ENCODE results near the gene DAGLA.

DAGLA gene

DNA sequence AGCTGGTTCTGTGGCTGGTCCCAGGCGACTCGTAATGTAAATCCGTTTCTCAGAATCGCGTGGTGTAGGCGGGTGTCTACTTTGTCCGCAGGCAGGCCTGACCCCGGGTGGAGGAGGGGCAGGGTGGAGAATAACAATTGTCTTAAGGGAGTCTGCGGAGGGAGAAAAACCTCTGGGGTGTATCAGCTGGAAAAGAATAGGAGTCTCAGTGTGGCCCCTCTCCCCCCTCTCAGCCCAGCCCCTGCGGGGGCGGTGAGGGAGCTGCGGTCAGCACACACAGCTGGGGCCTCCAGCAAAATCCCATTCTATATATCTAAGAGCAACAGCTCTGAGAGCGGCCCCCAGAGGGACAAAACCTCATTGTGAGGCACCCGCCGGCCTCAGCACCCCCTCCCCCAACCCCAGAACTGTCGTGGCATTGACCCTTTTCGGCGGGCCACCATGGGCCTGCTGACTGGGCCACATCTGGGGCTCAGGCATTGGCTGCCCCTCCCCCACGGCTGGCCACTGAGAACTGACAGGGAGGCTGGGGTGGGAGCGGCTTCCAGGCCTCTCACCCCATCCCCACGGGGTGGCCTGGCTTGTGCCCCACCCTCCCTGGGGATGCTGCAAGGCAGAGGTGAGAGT is 69.5 kb downstream of the DAGLA start:
- no peak for FAIRE-seq

DNA sequence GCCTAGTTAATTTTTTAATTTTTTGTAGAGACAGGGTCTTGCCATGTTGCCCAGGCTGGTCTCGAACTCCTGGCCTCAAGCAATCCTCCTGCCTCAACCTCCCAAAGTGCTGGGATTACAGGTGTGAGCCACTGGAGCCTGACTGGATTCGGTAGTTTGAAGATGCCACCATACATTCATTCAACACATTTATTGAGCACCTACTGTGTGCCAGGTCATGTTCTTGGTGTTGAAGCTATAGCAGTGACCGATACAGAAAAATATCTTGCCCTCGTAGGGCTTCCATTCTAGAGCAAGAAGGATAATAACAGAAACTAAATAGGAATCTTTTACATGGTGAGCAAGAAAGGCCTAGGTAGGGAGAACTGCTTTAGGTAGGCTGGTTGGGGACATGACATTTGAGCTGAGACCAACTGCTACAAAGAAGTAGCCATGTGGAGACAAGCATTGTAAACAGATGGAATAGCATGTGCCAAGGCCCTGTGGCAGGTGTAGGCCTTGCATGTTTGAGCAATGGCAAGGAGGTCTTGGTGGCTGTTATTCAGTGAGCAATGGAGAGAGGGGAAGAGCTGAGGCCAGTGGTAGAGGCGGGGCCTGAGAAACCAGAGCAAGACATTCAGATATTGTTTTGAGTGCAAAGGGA is 70.6 kb downstream of the DAGLA start:
- no peak for FAIRE-seq

DNA sequence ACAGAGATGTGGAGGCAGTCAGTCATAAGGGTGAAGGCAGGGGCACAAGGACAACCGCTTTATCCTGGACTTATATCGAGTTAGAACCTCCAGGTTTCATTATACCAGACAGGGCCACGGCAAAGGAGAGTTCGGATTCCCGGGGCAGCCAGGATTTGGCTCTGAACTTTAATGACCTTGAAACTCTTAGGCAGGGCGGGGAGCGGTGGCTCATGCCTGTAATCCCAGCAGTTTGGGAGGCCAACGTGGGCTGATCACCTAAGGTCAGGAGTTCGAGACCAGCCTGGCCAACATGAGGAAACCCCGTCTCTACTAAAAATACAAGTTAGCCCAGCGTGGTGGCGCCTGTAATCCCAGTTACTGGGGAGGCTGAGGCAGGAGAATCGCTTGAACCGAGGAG is 71.2 kb downstream of the DAGLA start:
- no peak for FAIRE-seq

DNA sequence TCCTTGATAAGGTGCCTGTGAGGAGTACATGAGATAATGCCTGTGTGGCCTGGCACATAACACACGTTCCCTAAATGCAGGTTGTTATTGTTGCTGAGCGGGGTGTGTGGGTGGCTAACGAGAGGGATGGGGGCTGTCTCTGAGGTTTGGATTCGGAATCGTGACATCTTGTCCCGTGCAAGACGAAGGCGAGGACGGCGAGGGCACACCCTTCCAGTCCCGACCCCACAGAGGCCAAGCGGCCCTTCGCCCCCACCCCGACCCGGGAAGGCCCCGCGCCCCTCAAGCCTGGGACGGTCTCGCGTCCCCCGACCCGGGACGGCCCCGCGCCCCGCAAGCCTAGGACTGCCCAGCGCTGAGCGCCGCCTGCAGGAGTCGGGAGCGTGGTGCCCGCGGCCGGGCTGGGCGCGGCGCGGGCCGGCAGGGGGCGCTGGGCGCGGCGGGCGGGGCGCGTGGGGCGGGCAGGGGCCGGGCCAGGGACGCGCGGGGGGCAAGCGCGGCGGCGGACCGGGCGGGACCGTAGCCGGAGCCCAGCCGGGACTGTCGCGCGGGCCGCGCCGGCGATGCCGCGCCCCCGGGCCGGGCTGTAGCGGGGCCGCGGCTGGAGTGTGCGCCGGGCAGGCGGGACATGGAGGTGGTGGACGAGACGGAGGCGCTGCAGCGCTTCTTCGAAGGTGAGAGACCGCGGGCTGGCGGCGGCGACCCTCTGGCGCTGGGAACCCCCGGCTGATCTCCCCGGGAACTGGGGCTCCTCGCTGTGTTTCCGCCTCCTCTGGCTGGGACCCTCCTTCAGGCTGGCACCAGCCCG is 72.1 kb downstream of the DAGLA start, which contains the start of gene MYRF:
Gene MYRF (plus strand): TSS at position 520 of the 808 bp plus-strand sequence. CDS start 109 bp downstream, at position 629.
- FAIRE-seq, result no peak

- FAIRE-seq, result no peak
Measured at GRCh38 chr11:61752925-61753521, 72.8 kb downstream of the DAGLA start.

- no peak for FAIRE-seq
Measured at GRCh38 chr11:61753672-61754071, 73.5 kb downstream of the DAGLA start.

GRCh38 chr11:61754534-61755482 is 74.6 kb downstream of the DAGLA start:
- no peak for FAIRE-seq

DNA sequence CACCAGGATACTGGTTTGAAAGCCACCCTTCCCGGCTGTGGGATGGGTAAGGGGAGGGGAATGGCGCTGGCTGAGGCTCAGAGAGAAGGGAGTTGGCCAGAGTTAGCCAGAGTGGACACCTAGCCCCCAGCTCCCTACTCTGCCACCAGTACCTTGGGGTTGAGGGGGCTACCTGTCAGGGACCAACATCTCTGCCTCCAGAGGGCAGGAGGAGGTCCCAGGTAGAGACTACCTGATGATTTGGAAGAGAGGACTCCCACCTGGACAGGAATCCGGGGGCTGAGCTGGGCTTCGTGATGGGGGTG is 75.9 kb downstream of the DAGLA start:
- no peak for FAIRE-seq

- no peak for FAIRE-seq
Measured at GRCh38 chr11:61756452-61757212, 76.4 kb downstream of the DAGLA start.

DNA sequence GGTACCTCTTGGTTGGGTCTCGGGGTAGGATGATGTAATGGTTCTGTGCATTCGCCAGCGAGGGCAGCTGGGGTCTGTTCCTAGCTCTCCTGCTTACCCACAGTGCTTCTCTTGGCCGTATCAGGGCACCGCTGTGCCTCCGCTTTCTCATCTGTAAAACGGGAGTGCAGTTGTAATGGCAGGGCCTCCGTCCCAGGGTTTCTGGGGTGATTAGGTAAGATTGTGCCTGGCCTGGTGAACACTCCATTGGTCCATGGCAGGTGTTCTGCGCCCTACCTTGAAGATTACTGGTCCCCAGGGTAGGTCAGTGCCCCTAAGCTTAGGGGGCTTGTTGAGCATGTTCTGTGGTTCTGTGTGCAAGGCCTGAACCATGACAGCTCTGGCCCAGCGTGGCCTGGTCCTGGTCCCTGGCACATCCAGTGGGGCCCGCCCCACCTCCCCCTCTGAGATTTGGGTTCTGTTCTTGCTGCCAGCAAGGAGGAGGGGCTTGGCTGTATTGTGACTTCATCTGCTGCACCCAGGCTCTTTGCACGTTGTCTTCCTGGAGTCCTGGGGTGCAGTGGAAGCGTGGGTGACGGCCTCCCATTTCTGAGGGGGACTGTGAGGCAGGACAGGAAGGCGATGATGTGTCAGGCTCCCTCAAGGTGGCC is 77.1 kb downstream of the DAGLA start:
- FAIRE-seq, result no peak

DNA sequence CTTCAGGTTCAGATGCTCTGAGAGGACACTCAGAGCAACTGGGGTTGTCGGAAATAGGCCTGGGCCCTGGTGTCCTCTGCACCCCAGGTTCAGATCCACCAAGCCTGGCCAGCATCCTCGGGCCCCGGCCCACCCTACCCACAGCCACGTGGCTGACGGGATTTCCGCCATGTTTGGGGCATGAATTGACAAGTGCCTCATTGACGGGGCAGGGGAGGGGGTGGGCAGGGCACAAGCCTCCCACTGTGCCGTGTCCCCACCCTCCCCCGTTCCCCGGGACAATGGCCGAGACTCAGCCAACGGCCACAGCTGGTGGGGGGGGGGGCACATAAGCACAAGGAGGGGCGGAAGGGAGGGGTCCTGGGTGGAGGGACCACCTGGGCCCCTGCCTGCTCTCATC is 80.8 kb downstream of the DAGLA start:
- FAIRE-seq, result no peak

DNA sequence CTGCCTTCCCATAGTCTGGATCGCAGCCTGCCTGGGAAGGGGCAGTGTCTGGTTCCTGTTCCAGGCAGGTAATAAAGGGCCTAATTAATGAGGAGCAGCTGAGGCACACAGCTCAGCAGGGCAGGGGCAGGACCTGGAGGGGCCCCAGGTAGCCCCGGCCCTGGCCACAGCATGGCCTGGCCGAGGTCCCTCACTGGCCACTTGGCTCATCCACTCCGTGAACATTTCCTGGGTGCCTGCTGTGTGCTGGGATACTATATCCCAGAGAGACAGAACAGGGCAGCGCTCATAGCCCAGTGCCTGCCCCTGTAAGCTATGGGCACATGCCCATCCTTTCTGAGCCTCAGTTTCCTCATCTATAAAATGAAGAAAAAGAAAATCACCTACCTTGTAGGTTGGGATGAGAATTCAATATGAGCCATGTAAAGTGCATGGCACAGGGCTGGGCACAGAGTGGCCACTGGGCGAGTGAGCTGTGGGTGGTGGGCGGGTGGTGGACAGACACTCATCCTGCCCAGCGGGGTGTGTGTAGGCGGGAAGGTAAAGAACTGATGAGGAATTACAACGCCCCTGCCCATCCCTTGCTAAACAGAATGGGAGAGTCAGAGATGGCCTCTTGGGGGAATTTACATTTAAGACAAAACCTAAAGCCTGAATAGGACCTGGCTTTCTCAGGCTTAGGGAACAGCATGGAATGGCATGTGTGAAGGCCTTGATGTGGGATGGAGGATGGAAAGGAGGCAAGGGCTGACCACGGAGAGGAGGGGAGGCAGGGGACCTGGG is 81.4 kb downstream of the DAGLA start:
- no peak for FAIRE-seq

GRCh38 chr11:61762223-61762615 is 82.0 kb downstream of the DAGLA start:
- no peak for FAIRE-seq

GRCh38 chr11:61762798-61763197 is 82.6 kb downstream of the DAGLA start:
- FAIRE-seq, result no peak

DNA sequence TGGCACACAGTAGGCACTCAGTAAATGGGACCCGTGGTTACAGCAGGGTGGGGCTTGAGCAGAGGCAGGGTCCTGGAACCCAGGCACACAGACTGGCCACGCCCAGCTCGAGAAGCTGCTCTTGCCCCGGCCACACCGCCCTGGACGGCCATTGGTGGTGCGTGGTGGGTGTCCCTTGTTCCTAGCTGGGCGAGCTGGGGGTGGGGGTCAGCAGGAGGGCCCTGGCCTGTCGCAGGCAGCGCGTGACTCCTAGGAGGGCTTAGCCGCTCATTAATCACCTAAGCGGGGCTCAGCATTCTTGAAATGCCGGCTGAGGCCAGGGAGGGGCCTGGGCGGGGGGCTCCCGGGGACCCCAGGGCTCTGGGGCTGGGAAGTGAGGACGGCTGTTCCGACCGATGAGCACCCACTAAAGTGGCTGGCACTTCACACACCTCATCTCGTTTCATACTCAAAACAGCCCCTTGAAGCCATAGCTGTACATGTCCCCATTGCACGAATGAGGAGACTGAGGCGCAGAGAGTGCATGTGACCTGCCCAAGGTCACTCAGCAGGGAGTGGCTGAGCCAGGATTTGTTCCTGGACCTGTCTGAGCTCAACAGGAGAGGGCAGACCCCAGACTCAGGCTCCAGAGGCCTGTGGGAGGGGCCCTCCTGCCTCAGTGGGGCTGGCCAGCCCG is 83.9 kb downstream of the DAGLA start:
- FAIRE-seq, result no peak

GRCh38 chr11:61764606-61765260 is 84.5 kb downstream of the DAGLA start:
- FAIRE-seq, result no peak

DNA sequence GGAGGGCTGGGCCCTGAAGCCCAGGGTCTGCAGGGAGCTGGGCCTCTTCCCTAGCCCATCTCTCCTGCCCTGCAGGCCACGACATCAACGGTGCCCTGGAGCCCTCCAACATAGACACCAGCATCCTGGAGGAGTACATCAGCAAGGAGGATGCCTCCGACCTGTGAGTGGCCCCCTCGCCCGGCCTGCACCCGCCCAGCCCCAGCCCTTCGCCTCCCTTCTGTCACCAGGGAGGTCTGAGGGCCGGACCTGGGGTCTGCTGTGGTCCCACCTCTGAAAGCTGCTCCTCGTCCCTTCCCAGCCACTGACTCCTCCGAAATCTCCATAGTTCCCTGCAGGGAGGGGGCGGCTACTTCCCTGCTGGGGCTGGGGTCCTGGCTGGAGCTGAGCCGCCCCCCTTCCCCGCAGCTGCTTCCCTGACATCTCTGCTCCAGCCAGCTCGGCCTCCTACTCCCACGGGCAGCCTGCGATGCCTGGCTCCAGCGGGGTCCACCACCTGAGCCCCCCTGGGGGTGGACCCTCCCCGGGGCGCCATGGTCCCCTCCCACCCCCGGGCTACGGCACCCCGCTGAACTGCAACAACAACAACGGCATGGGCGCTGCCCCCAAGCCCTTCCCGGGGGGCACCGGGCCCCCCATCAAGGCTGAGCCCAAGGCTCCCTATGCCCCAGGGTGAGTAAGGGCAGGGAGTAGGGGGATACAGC is 85.5 kb downstream of the DAGLA start:
- no peak for FAIRE-seq

GRCh38 chr11:61766353-61766841 is 86.2 kb downstream of the DAGLA start:
- no peak for FAIRE-seq
